Measurements from ENCODE around the gene MARCHF3. TPM values are rescaled to one million over a fixed set of nuclear protein-coding genes. Genes with fewer than 3 reads are reported as not detected.

MARCHF3 gene
- total RNA-seq, 1 experiment from 2014 or later: 0.61 TPM

GRCh38 chr5:126925482-126925881 lies 104.9 kb downstream of the MARCHF3 start:
- no TSS peak for BruUV-seq (replicated peaks)
- intact Hi-C loops (cut with micrococcal nuclease; ENCODE audit: unreplicated experiment): no loop called here
- no peak overlapping the region for H3K4me3 Mint-ChIP-seq (ENCODE audit: unreplicated experiment)
- Histone ChIP-seq H3K4me3 (ENCODE audit: low read depth, low read length) (no peak overlapping the region), H3K36me3 (ENCODE audit: control insufficient read depth, insufficient read depth, low read length) (no peaks in the 10 kb centered on the region), H3K27me3 (replicated peaks; ENCODE audit: control insufficient read depth, insufficient read depth, low read length) (no peaks in the 10 kb centered on the region), H3K4me1 (no peaks in the 10 kb centered on the region), H3K9me3 (no peaks in the 10 kb centered on the region)
- no peak for DNase-seq
- TF ChIP-seq, protein P1, sequence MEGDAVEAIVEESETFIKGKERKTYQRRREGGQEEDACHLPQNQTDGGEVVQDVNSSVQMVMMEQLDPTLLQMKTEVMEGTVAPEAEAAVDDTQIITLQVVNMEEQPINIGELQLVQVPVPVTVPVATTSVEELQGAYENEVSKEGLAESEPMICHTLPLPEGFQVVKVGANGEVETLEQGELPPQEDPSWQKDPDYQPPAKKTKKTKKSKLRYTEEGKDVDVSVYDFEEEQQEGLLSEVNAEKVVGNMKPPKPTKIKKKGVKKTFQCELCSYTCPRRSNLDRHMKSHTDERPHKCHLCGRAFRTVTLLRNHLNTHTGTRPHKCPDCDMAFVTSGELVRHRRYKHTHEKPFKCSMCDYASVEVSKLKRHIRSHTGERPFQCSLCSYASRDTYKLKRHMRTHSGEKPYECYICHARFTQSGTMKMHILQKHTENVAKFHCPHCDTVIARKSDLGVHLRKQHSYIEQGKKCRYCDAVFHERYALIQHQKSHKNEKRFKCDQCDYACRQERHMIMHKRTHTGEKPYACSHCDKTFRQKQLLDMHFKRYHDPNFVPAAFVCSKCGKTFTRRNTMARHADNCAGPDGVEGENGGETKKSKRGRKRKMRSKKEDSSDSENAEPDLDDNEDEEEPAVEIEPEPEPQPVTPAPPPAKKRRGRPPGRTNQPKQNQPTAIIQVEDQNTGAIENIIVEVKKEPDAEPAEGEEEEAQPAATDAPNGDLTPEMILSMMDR (IDR thresholded peaks at IDR 0.05; ENCODE audit: insufficient read depth in 1 of 2, low read depth in 1 of 2, low read length in 1 of 2, severe bottlenecking in 1 of 2, unreplicated experiment in 1 of 2): no peak
- no peaks in the 10 kb centered on the region for H3K27me3 Mint-ChIP-seq (ENCODE audit: insufficient read depth, unreplicated experiment)
- no peaks in the 10 kb centered on the region for H3K9me3 Mint-ChIP-seq (ENCODE audit: unreplicated experiment)
- no peak overlapping the region for H3K27ac Mint-ChIP-seq (ENCODE audit: unreplicated experiment)
- ChIA-PET CTCF (interaction anchor here (0.6 kb wide), 1 partner anchor 100 kb away, joined by 4 read pairs; no protein-coding TSS in a partner anchor), POLR2A (no interaction called here)
- H3K36me3 Mint-ChIP-seq (ENCODE audit: insufficient read depth, unreplicated experiment): no peaks in the 10 kb centered on the region
- no peaks in the 10 kb centered on the region for H3K4me1 Mint-ChIP-seq (ENCODE audit: low read depth, unreplicated experiment)

- no peaks in the 10 kb centered on the region for H3K27me3 Mint-ChIP-seq (ENCODE audit: insufficient read depth, unreplicated experiment)
- ChIA-PET CTCF (no interaction called here), POLR2A (no interaction called here)
- no peaks in the 10 kb centered on the region for H3K27me3 ChIP-seq (replicated peaks; ENCODE audit: control insufficient read depth, insufficient read depth, low read length)
- H3K4me3 ChIP-seq (ENCODE audit: low read depth, low read length): no peak overlapping the region
- intact Hi-C loops (cut with micrococcal nuclease; ENCODE audit: unreplicated experiment): no loop called here
- H3K4me1 Mint-ChIP-seq (ENCODE audit: low read depth, unreplicated experiment): no peaks in the 10 kb centered on the region
- TF ChIP-seq, protein P1 (IDR thresholded peaks at IDR 0.05; ENCODE audit: insufficient read depth in 1 of 2, low read depth in 1 of 2, low read length in 1 of 2, severe bottlenecking in 1 of 2, unreplicated experiment in 1 of 2): no peak
- no TSS peak for BruUV-seq (replicated peaks)
- H3K36me3 ChIP-seq (ENCODE audit: control insufficient read depth, insufficient read depth, low read length): no peaks in the 10 kb centered on the region
- H3K36me3 Mint-ChIP-seq (ENCODE audit: insufficient read depth, unreplicated experiment): no peaks in the 10 kb centered on the region
- no peak overlapping the region for H3K27ac Mint-ChIP-seq (ENCODE audit: unreplicated experiment)
- H3K9me3 ChIP-seq: no peaks in the 10 kb centered on the region
- no peaks in the 10 kb centered on the region for H3K9me3 Mint-ChIP-seq (ENCODE audit: unreplicated experiment)
- no peak for DNase-seq
- H3K4me1 ChIP-seq: no peaks in the 10 kb centered on the region
- no peak overlapping the region for H3K4me3 Mint-ChIP-seq (ENCODE audit: unreplicated experiment)
Observed at GRCh38 chr5:126924331-126925033, 105.9 kb downstream of the MARCHF3 start.

DNA sequence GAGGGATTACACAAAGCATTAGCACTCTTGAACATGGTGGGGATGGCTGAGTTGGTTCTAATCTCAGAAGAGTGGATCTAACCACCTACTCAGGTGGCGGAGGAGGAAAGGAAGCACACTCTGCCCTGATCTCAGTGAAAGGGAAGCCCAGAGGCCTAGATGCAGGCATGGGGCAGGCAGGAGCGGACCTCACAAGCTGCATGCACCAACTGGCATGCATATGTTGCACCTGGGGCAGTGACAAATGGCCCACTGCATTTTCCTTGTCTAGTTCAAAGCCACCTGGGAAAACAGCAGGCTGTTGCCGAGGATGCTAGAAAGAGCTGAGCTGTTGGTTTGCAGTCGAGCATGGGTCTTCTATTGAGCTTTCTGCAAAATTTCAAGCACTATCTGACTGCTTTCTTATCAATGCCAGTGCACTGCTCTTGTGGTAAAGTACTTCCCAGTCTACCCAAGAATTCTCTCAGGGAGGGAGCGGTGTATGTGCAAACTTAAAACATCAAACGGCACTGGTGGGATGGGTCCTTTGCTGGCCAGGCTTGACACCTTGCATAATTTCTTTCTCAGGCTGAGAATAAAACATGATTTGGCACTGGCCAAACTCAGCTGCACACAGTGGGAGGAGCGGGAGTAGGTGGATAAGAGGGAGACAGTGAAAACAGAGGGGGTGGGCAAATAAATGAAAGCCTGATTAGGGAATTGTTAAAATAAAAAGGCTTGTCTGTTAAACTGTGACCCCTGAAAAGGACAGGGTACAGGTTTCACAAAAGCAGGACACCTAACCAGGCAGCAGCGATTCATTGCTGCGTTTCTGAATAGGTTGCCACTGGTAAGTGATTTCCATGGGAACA lies 108.9 kb downstream of the MARCHF3 start:
- H3K4me3 ChIP-seq (ENCODE audit: low read depth, low read length): no peak overlapping the region
- ChIA-PET CTCF (no interaction called here), POLR2A (no interaction called here)
- H3K4me1 ChIP-seq: no peaks in the 10 kb centered on the region
- DNase-seq: no peak
- no peaks in the 10 kb centered on the region for H3K9me3 ChIP-seq
- no peaks in the 10 kb centered on the region for H3K27me3 Mint-ChIP-seq (ENCODE audit: insufficient read depth, unreplicated experiment)
- H3K27me3 ChIP-seq (replicated peaks; ENCODE audit: control insufficient read depth, insufficient read depth, low read length): no peaks in the 10 kb centered on the region
- H3K36me3 Mint-ChIP-seq (ENCODE audit: insufficient read depth, unreplicated experiment): no peaks in the 10 kb centered on the region
- no peak overlapping the region for H3K27ac Mint-ChIP-seq (ENCODE audit: unreplicated experiment)
- H3K4me1 Mint-ChIP-seq (ENCODE audit: low read depth, unreplicated experiment): no peaks in the 10 kb centered on the region
- H3K9me3 Mint-ChIP-seq (ENCODE audit: unreplicated experiment): no peaks in the 10 kb centered on the region
- no peak overlapping the region for H3K4me3 Mint-ChIP-seq (ENCODE audit: unreplicated experiment)
- TF ChIP-seq, protein P1 (IDR thresholded peaks at IDR 0.05; ENCODE audit: insufficient read depth in 1 of 2, low read depth in 1 of 2, low read length in 1 of 2, severe bottlenecking in 1 of 2, unreplicated experiment in 1 of 2): no peak
- no peaks in the 10 kb centered on the region for H3K36me3 ChIP-seq (ENCODE audit: control insufficient read depth, insufficient read depth, low read length)
- intact Hi-C loops (cut with micrococcal nuclease; ENCODE audit: unreplicated experiment): no loop called here
- no TSS peak for BruUV-seq (replicated peaks)
